Adrenal gland (tissue), 12 donors: ENCODE results near the gene ZKSCAN3. TPM values are rescaled to one million over a fixed set of nuclear protein-coding genes. Genes with fewer than 3 reads are reported as not detected.

ENCODE experiments used
- DNase-seq, 7 donors: peaks; one replicate each; pipeline ENCODE4 v3.0.0-alpha.2; 2019 to 2020
- H3K27ac ChIP-seq, 5 donors: fragments of 200-600 bp; sonication (generic) in 4 of 5; 1 replicate in 3 of 5; 2 replicates in 2 of 5; pipeline versions ENCODE4 v1.5.1 to v1.8.0; 2016 to 2020; ENCODE audit warnings: mild to moderate bottlenecking in 1 of 5
- H3K27me3 ChIP-seq: fragments of 200-600 bp; 2 replicates; pipeline ENCODE4 v1.8.0; 2021
- H3K36me3 ChIP-seq, 2 donors: fragments of 200-600 bp; replicated peaks in 1 of 2; 1 replicate in 1 of 2; 2 replicates in 1 of 2; pipeline versions ENCODE4 v1.5.1 to v1.8.0; 2018 to 2022
- H3K4me1 ChIP-seq, 2 donors: fragments of 200-600 bp; replicated peaks in 1 of 2; 1 replicate in 1 of 2; 2 replicates in 1 of 2; pipeline versions ENCODE4 v1.5.1 to v1.8.0; 2018 to 2021
- H3K4me3 ChIP-seq, 4 donors: fragments of 200-600 bp; sonication (generic) in 3 of 4; one replicate each; pipeline ENCODE4 v1.5.1; 2016 to 2018
- H3K9me3 ChIP-seq, 3 donors: fragments of 200-600 bp; sonication (generic) in 1 of 3; replicated peaks in 1 of 3; 1 replicate in 2 of 3; 2 replicates in 1 of 3; pipeline versions ENCODE4 v1.5.1 to v1.8.0; 2016 to 2021
- CTCF ChIP-seq, 6 experiments: fragments of 450-650 bp in 4 of 6; fragments of 200-600 bp in 2 of 6; sonication (generic) in 1 of 6; IDR thresholded peaks; 1 replicate in 5 of 6; 2 replicates in 1 of 6; pipeline versions ENCODE4 v1.5.1 to v1.8.0; 2016 to 2021; ENCODE audit warnings: antibody characterized with exemption in 6 of 6, mild to moderate bottlenecking in 2 of 6, moderate library complexity in 1 of 6
- POLR2A ChIP-seq, 2 donors: fragments of 450-650 bp; IDR thresholded peaks; one replicate each; pipeline ENCODE4 v1.6.1; 2017; ENCODE audit warnings: antibody characterized with exemption in 2 of 2, mild to moderate bottlenecking in 2 of 2, moderate library complexity in 1 of 2
- WGBS, 4 donors: extraction: QIAGEN DNeasy Blood & Tissue Kit in 2 of 4; methylation state at CpG; one replicate each; pipeline versions ENCODE4 v1.1.5 to v1.1.7; 2013 to 2017; 5-methylcytosine and 5-hydroxymethylcytosine counted together
- intact Hi-C, 2 donors: fragments of 100-400 bp; cut with DNase I; formaldehyde crosslinking; loops; one replicate each; pipeline versions ENCODE4 v1.14.1 to v1.15.0; 2022 to 2023
- polyA plus RNA-seq, 3 donors: library from polyadenylated mRNA; stranded (reverse); fragments of 200-250 nt in 2 of 3; fragments of 350-450 nt in 1 of 3; fragmentation: Illumina TruSeq in 1 of 3; extraction: RNeasy Lipid Tissue Mini Kit (QIAGEN cat#74804) in 1 of 3; gene quantifications; one replicate each; pipeline ENCODE4 v1.2.3, GENCODE V29; 2013 to 2014
- total RNA-seq, 9 donors: library from RNA; depleted of rRNA in 4 of 9; stranded (reverse); fragments of >200 nt in 4 of 9; fragments of 120-200 nt in 1 of 9; fragmentation: NEBNext Ultra II Directional in 1 of 9; extraction: Animal tissue kit (Norgen Biotek cat#: 25700) in 1 of 9; gene quantifications; one replicate each; pipeline versions ENCODE4 v1.1.0 to v1.2.4, GENCODE V29; 2013 to 2023
- donor health status: healthy with polysubstance abuse.
- donor health status: Bipolar disorder and iron deficiency.
- donor health status: DM: yes; HTN: yes; CAD: no.
- donor health status: DM: no; HTN: no; CAD: no.
- donor health status: DM: no; HTN: no; CAD: no.
- donor health status: DM: yes; HTN: yes; CAD: no.

ZKSCAN3 gene
- total and polyA plus RNA-seq, 12 donors, result 1.4 to 12.4 (median 5.2) TPM

- no peak for DNase-seq
- no peak overlapping the region for H3K4me3 ChIP-seq
- 64 to 74% (median 69%) methylated on average over 2 of the region's 2 CpGs for WGBS, 4 donors
- no peaks in the 10 kb centered on the region for H3K36me3 ChIP-seq
- no peaks in the 10 kb centered on the region for H3K9me3 ChIP-seq
- TF ChIP-seq POLR2A (IDR thresholded peaks at IDR 0.05) (no peak), CTCF (IDR thresholded peaks at IDR 0.05) (no peak)
- H3K27me3 ChIP-seq, result no peaks in the 10 kb centered on the region
- H3K4me1 ChIP-seq, result peaks cover 8 to 26% of the 10 kb centered on the region in 2 donors
- no peak overlapping the region for H3K27ac ChIP-seq
- intact Hi-C loops, result loop anchor here (10.0 kb wide), 5 partner anchors 67 to 447 kb away; partner anchors contain the start of genes NKAPL (in 1 of the 2), PGBD1 (in 1 of the 2), ZKSCAN4 (in 1 of the 2) and ZNF165 (in 1 of the 2)
Measured at GRCh38 chr6:28351493-28351925, 1.8 kb downstream of the ZKSCAN3 start.

GRCh38 chr6:28353356-28353755, 3.6 kb downstream of the ZKSCAN3 start:
- Histone ChIP-seq H3K27ac (peak overlapping the region in 1 of 5 donors; percentile 90), H3K36me3 (no peaks in the 10 kb centered on the region), H3K4me3 (no peak overlapping the region), H3K4me1 (peaks cover 8 to 26% of the 10 kb centered on the region in 2 donors), H3K9me3 (no peaks in the 10 kb centered on the region), H3K27me3 (no peaks in the 10 kb centered on the region)
- intact Hi-C loops, result loop anchor here (10.0 kb wide), 5 partner anchors 69 to 449 kb away; partner anchors contain the start of genes NKAPL (in 1 of the 2), PGBD1 (in 1 of the 2), ZKSCAN4 (in 1 of the 2) and ZNF165 (in 1 of the 2)
- no peak for DNase-seq
- no peak for TF ChIP-seq CTCF (IDR thresholded peaks at IDR 0.05)
- WGBS, 4 donors, result 92 to 93% (median 92%) methylated on average over 3 of the region's 3 CpGs

GRCh38 chr6:28353981-28354676, 4.4 kb downstream of the ZKSCAN3 start:
- WGBS, 4 donors, result 76 to 88% (median 83%) methylated on average over 11 of the region's 11 CpGs
- Histone ChIP-seq H3K4me3 (no peak overlapping the region), H3K9me3 (no peaks in the 10 kb centered on the region), H3K36me3 (no peaks in the 10 kb centered on the region), H3K4me1 (peaks cover 8 to 26% of the 10 kb centered on the region in 2 donors), H3K27ac (peak overlapping the region in 3 of 5 donors; percentile 3 to 95 (median 90)), H3K27me3 (no peaks in the 10 kb centered on the region)
- peak; percentile 23 to 81 (median 53) for DNase-seq
- intact Hi-C loops, result loop anchor here (10.0 kb wide), 5 partner anchors 69 to 449 kb away; partner anchors contain the start of genes NKAPL (in 1 of the 2), PGBD1 (in 1 of the 2), ZKSCAN4 (in 1 of the 2) and ZNF165 (in 1 of the 2)
- TF ChIP-seq CTCF (IDR thresholded peaks at IDR 0.05) (no peak), POLR2A (IDR thresholded peaks at IDR 0.05) (no peak)
